GM12873 (cell line): Measurements from ENCODE around the gene BATF3.

Experiments
- TF ChIP-seq, protein P1 (sequence below): IDR thresholded peaks from 2 replicates; pipeline ENCODE4 v1.5.1; 2012; ENCODE audit warnings: low read depth, mild to moderate bottlenecking, moderate library complexity, low read length, control low read depth; ENCODE audit not compliant: insufficient read depth; ENCODE audit errors: missing control alignments

Gene BATF3

DNA sequence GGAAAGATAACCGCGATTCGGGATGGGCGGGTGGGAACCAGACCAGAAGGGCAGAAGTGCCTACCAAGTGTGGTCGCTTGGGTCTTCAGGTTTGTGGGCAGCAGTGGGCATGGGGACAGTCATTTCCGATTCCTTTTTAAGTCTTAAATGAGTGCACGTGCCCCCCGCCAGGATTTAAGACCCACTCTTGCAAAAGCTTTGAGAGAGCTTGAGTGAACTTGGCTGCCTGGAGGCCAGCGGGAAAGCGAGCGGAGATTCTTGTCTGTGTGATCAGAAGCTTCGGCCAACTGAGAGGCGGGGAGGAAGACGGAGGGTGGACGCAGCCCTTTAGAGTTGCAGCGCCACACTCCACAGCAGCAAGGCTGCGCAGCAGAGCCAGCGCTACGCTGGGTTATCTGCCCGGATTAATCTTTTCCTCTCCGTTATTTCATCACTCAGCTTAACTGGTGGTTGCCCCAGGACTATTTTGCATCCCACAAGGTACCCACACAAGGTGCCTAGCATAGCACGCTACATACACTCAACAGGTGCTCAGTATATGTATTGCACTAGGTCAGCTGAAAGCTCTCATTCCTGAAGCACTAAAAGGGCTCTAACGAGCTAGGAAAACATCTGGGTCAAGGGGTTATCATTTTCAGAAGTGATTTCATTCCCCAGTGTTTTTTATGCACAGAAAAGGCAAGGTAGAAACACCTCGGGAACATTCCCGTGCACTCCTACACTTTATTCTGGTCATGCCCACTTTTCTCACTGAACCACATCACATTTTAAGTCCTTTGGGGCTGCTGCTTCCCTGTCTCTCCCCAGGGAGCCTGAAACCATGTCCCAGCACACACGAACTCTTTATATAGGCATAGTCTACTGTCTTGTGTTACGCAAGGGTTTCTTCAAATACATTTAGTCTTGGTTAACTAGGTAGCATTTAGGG lies 1.5 kb upstream of the BATF3 start:
- TF ChIP-seq, protein P1, sequence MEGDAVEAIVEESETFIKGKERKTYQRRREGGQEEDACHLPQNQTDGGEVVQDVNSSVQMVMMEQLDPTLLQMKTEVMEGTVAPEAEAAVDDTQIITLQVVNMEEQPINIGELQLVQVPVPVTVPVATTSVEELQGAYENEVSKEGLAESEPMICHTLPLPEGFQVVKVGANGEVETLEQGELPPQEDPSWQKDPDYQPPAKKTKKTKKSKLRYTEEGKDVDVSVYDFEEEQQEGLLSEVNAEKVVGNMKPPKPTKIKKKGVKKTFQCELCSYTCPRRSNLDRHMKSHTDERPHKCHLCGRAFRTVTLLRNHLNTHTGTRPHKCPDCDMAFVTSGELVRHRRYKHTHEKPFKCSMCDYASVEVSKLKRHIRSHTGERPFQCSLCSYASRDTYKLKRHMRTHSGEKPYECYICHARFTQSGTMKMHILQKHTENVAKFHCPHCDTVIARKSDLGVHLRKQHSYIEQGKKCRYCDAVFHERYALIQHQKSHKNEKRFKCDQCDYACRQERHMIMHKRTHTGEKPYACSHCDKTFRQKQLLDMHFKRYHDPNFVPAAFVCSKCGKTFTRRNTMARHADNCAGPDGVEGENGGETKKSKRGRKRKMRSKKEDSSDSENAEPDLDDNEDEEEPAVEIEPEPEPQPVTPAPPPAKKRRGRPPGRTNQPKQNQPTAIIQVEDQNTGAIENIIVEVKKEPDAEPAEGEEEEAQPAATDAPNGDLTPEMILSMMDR = peak; percentile 28

- TF ChIP-seq, protein P1 = no peak
Measured at GRCh38 chr1:212700223-212700891, 717 bp upstream of the BATF3 start.

DNA sequence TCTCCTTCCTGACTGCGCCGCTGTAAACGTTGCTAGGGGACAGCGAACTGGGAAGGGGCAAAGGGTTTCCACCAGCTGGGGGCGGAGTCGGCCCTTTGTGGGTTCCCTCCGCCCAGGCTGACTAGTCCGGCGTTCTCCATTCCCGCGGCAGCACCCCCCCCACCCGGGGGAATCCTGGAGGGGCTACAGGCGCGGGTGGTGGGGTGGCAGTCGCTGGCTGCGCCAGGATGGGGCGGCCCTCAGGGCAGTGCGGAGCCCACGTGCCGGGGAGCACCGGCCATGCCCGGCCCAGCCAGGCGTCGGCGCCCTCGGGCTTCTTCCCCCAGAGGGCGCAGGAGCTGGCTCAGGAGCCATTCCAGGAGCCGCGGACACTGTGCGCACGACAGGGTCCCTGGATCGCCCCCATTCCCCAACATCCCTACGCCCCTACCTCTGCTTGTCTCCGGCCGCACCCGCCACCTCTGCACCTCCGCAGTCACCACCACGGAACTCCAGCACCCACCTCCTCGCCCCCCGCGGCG lies 476 bp downstream of the BATF3 start:
- TF ChIP-seq, protein P1 = peak; percentile 75

GRCh38 chr1:212698467-212699103 lies 1.1 kb downstream of the BATF3 start:
- TF ChIP-seq, protein P1 = no peak

DNA sequence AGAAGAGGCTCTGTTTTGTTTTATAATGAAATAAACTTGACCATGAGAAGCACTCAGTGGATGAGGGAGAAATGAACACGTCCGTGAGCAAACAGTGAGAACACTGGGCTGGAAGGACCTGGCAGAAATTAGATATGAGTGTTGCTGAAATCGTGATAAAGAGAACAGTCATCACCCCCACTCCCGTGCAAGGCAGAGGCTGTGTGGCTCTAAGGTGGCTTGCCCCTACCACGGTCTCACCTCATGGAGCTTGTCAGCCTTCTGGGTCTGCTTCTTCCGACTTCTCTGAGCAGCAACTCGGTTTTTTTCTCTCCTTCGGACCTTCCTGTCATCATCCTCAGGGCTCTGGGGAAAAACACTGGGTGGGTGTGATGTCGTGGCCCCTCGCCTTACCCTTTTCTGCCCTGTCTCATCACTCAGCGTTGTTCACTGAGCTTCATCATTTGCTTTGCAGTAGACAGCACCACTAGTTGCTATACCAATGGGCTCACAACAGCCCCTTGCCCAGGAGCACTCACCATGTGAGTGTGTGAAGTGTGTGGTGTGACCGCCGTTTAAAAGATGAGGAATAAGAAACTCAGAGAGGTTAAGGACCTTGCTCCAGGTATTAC lies 2.8 kb downstream of the BATF3 start:
- TF ChIP-seq, protein P1 = no peak

GRCh38 chr1:212692774-212693644 lies 6.6 kb downstream of the BATF3 start:
- TF ChIP-seq, protein P1 = no peak
